Hepatocyte (in vitro differentiated cells): ENCODE data around the gene RAB12. TPM values are rescaled to one million over a fixed set of nuclear protein-coding genes. Genes with fewer than 3 reads are reported as not detected.

Experiments
- DNase-seq: peaks from one replicate; pipeline ENCODE4 v3.0.0-alpha.2; 2016; ENCODE audit warnings: low spot score
- H2AFZ ChIP-seq: fragments of 200-600 bp; sonication (generic); 2 replicates; pipeline ENCODE4 v1.6.0; 2016; ENCODE audit warnings: antibody characterized with exemption, mild to moderate bottlenecking
- H3K27ac ChIP-seq: fragments of 200-600 bp; sonication (generic); 2 replicates; pipeline ENCODE4 v1.5.1; 2016; ENCODE audit warnings: mild to moderate bottlenecking
- H3K27me3 ChIP-seq: fragments of 200-600 bp; sonication (generic); 2 replicates; pipeline ENCODE4 v1.6.1; 2016
- H3K36me3 ChIP-seq: fragments of 200-600 bp; sonication (generic); replicated peaks from 2 replicates; pipeline ENCODE4 v1.5.1; 2016; ENCODE audit warnings: low read depth; ENCODE audit not compliant: insufficient read depth
- H3K4me1 ChIP-seq: fragments of 200-600 bp; sonication (generic); 2 replicates; pipeline ENCODE4 v1.5.1; 2016; ENCODE audit warnings: mild to moderate bottlenecking, moderate library complexity; ENCODE audit not compliant: insufficient read depth
- H3K4me2 ChIP-seq: fragments of 200-600 bp; sonication (generic); 2 replicates; pipeline ENCODE4 v1.6.0; 2016
- H3K4me3 ChIP-seq: fragments of 200-600 bp; sonication (generic); 2 replicates; pipeline ENCODE4 v1.5.1; 2016; ENCODE audit warnings: mild to moderate bottlenecking
- H3K79me2 ChIP-seq: fragments of 200-600 bp; sonication (generic); 2 replicates; pipeline ENCODE4 v1.6.0; 2017; ENCODE audit warnings: mild to moderate bottlenecking
- H3K9me2 ChIP-seq: fragments of 200-600 bp; sonication (generic); replicated peaks from 2 replicates; pipeline ENCODE4 v1.6.0; 2017; ENCODE audit warnings: mild to moderate bottlenecking; ENCODE audit not compliant: insufficient read depth
- H3K9me3 ChIP-seq: fragments of 200-600 bp; sonication (generic); 2 replicates; pipeline ENCODE4 v1.5.1; 2016; ENCODE audit warnings: low read depth, mild to moderate bottlenecking
- H4K20me1 ChIP-seq: fragments of 200-600 bp; sonication (generic); 2 replicates; pipeline ENCODE4 v1.6.0; 2016; ENCODE audit warnings: mild to moderate bottlenecking; ENCODE audit not compliant: insufficient read depth, poor library complexity, severe bottlenecking
- CTCF ChIP-seq: fragments of 200-600 bp; sonication (generic); IDR thresholded peaks from 2 replicates; pipeline ENCODE4 v1.5.1; 2016; ENCODE audit warnings: antibody characterized with exemption, mild to moderate bottlenecking; ENCODE audit not compliant: poor library complexity
- EZH2 ChIP-seq: fragments of 200-600 bp; sonication (generic); IDR thresholded peaks from 2 replicates; pipeline ENCODE4 v1.6.1; 2016; ENCODE audit warnings: antibody characterized with exemption, mild to moderate bottlenecking, borderline replicate concordance
- EZH2phosphoT487 ChIP-seq: fragments of 200-600 bp; sonication (generic); IDR thresholded peaks from one replicate; pipeline ENCODE4 v1.6.1; 2018; ENCODE audit warnings: antibody characterized with exemption, mild to moderate bottlenecking, low read depth, moderate library complexity; ENCODE audit not compliant: unreplicated experiment, severe bottlenecking
- WGBS: methylation state at CpG from one replicate; pipeline ENCODE4 v1.1.6; 2016; ENCODE audit warnings: low lambda C conversion rate; ENCODE audit errors: missing lambda C conversion rate; 5-methylcytosine and 5-hydroxymethylcytosine counted together
- polyA plus RNA-seq: library from polyadenylated mRNA; unstranded; fragments of >200 nt; fragmentation: Nextera tagmentation; extraction: Ambion mirVana; gene quantifications from 2 replicates; pipeline ENCODE4 v1.2.1, GENCODE V29; 2016
- total RNA-seq: library from RNA; depleted of rRNA; stranded (reverse); fragments of >200 nt; gene quantifications from 2 replicates; pipeline ENCODE4 v1.2.3, GENCODE V29; 2014

RAB12 gene
- total and polyA plus RNA-seq, 2 experiments from 2014 or later, result 4.7 to 33.2 TPM

- TF ChIP-seq EZH2 (no peak), CTCF (no peak), EZH2phosphoT487 (no peak)
- 96% methylated on average over 5 of the region's 5 CpGs for WGBS
- peaks cover 2% of the 10 kb centered on the region for H4K20me1 ChIP-seq
These were observed 22.0 kb downstream of the RAB12 start for GRCh38 chr18:8631265-8631664.

GRCh38 chr18:8632386-8632785, 23.1 kb downstream of the RAB12 start:
- Histone ChIP-seq H3K36me3 (peaks cover 5% of the 10 kb centered on the region), H3K4me1 (no peaks in the 10 kb centered on the region), H4K20me1 (no peaks in the 10 kb centered on the region), H3K9me3 (no peaks in the 10 kb centered on the region), H3K4me2 (no peak overlapping the region), H3K27me3 (no peaks in the 10 kb centered on the region), H2AFZ (no peak overlapping the region), H3K9me2 (no peaks in the 10 kb centered on the region), H3K79me2 (peaks cover 36% of the 10 kb centered on the region), H3K4me3 (no peak overlapping the region), H3K27ac (no peak overlapping the region)
- no peak for DNase-seq
- WGBS, result 98% methylated on average over 4 of the region's 4 CpGs
- no peak for TF ChIP-seq CTCF
- no peak for TF ChIP-seq EZH2phosphoT487

More at GRCh38 chr18:8631265-8631664, 22.0 kb downstream of the RAB12 start:
- Histone ChIP-seq H3K27me3 (no peaks in the 10 kb centered on the region), H3K4me1 (no peaks in the 10 kb centered on the region), H3K4me3 (no peak overlapping the region), H3K27ac (no peak overlapping the region), H2AFZ (no peak overlapping the region), H3K79me2 (peaks cover 38% of the 10 kb centered on the region), H3K36me3 (peaks cover 5% of the 10 kb centered on the region), H3K9me2 (no peaks in the 10 kb centered on the region), H3K9me3 (no peaks in the 10 kb centered on the region), H3K4me2 (no peak overlapping the region)
- no peak for DNase-seq

GRCh38 chr18:8634508-8634907, 25.3 kb downstream of the RAB12 start:
- Histone ChIP-seq H3K36me3 (peaks cover 9% of the 10 kb centered on the region), H3K27ac (no peak overlapping the region), H3K4me2 (no peak overlapping the region), H3K9me3 (no peaks in the 10 kb centered on the region), H3K9me2 (no peaks in the 10 kb centered on the region), H3K4me1 (no peaks in the 10 kb centered on the region), H3K4me3 (no peak overlapping the region), H3K27me3 (no peaks in the 10 kb centered on the region), H2AFZ (no peak overlapping the region), H4K20me1 (no peaks in the 10 kb centered on the region), H3K79me2 (peaks cover 23% of the 10 kb centered on the region)
- no peak for DNase-seq
- TF ChIP-seq EZH2phosphoT487, result no peak
- TF ChIP-seq EZH2, result no peak
- TF ChIP-seq CTCF, result no peak
- whole genome bisulfite sequencing, result 92% methylated on average over 6 of the region's 6 CpGs

GRCh38 chr18:8635087-8635486, 25.9 kb downstream of the RAB12 start:
- Histone ChIP-seq H3K27me3 (no peaks in the 10 kb centered on the region), H3K4me3 (no peak overlapping the region), H3K9me2 (no peaks in the 10 kb centered on the region), H3K79me2 (peaks cover 17% of the 10 kb centered on the region), H3K4me2 (no peak overlapping the region), H2AFZ (no peak overlapping the region), H4K20me1 (no peaks in the 10 kb centered on the region), H3K9me3 (no peaks in the 10 kb centered on the region), H3K36me3 (peaks cover 9% of the 10 kb centered on the region), H3K4me1 (no peaks in the 10 kb centered on the region), H3K27ac (no peak overlapping the region)
- DNase-seq, result no peak
- TF ChIP-seq EZH2, result no peak
- no peak for TF ChIP-seq EZH2phosphoT487
- TF ChIP-seq CTCF, result no peak
- 99% methylated on average over 3 of the region's 3 CpGs for WGBS
